T follicular helper cell (primary cell): ENCODE results near the gene NUDT14.

Source experiments
- DNase-seq: peaks from one replicate; pipeline ENCODE4 v3.0.0-alpha.2; 2020; ENCODE audit warnings: low read depth
- total RNA-seq, 2 experiments: gene quantifications; one replicate each; lab custom pipeline; 2026; lab: John Stamatoyannopoulos, UW

NUDT14 gene
- 2.0 to 9.4 reads per million in 2 experiments for total RNA-seq

DNA sequence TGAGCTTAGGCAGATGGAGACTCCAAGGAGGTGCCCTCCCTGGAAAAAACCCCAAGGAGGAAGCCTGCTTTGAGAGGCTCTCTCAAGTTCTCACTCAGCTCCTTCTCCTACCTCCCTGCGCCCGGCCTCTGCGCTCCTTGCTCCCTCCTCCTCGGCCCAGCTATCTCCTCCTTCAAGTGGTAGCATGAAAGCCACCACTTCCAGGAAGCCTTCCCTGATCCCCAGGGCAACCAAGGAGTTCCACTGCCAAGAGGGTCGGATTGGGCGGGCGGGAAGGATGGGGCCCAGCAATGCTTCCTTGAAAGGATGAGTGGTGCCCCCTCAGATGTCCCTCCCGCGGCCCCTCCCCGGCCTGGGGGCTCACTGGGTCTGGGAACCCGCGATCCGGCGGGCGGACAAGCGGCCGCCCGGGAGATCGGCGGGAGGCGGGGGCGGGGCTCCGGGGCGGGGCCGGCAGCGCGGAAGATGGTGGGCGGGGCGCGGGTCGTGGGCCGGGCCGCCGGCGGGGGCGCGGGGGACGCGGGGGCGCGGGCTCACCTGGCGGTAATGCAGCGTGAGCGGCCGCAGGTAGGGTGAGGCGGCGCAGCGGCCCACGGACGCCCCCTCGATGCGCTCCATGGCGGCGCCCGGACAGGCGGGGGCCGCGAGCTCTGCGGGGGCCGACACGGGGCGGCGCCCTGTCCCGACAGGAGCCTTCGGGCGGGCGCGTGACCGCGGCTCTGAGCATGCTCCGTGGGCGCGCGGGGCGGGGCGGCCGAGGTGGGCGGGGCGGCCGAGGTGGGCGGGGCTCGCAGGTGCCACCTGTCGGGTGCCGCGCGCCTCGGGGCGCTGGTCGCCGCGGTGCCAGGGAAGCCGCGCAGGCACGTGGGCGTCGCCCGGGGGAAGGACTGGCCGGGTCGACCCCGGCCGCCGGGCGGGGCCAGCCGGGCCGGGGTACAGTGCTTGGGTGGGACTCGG lies at the start of gene NUDT14:
NUDT14 (minus strand) TSS at position 721 of the 957 bp plus-strand sequence; CDS start at position 618, 103 bp downstream.
- peak; percentile 84 for DNase-seq

DNA sequence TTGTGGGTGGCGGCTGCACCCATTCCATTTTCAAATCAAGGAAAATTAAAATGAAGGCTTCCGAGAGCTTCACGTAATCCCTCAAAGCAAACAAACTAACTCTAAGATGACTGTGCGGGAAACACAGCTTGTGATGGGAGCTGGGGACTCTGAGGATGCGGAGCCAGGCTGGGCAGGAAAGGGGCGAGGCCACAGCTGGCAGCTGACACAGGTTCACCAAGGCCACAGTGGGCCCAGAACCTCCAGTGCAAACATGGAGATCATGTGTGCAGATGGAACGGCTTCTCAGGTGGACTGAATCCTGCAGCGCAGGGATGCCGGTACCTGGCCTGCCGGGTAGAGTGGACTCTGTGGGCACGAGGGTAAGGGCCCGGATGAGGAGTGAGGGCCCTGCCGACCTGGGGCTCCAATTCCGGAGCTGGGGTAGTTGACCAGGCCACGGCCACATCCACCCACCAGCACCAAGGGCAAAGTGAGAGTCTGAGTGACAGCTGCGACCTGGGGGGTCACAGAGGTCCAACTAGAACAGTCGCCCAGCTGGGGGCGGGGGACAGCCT lies 48.1 kb upstream of the NUDT14 start:
- no peak for DNase-seq

- no peak for DNase-seq
Observed at GRCh38 chr14:105228562-105228961, 47.5 kb upstream of the NUDT14 start.

GRCh38 chr14:105227346-105227745 lies 46.2 kb upstream of the NUDT14 start:
- no peak for DNase-seq

DNA sequence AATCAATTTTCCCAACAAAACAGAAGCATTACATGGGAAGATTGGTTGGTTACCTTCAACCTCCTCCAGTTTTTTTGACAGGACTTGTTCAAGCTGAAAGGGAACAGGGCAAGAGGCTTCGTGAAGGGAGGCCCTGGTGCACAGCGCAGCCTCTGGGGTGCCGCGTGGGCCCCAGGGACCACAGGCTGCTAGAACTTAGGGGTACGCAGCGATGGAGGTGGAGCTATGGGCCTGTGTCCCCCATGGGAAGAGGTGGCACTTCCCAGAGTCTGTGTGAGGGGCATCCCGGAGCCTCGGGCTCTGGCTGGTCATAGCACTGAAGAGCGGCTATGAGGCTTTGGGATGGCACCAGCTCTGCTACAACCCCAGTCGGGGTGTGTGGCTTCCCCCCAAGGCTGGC lies 45.1 kb upstream of the NUDT14 start:
- DNase-seq, result no peak

DNA sequence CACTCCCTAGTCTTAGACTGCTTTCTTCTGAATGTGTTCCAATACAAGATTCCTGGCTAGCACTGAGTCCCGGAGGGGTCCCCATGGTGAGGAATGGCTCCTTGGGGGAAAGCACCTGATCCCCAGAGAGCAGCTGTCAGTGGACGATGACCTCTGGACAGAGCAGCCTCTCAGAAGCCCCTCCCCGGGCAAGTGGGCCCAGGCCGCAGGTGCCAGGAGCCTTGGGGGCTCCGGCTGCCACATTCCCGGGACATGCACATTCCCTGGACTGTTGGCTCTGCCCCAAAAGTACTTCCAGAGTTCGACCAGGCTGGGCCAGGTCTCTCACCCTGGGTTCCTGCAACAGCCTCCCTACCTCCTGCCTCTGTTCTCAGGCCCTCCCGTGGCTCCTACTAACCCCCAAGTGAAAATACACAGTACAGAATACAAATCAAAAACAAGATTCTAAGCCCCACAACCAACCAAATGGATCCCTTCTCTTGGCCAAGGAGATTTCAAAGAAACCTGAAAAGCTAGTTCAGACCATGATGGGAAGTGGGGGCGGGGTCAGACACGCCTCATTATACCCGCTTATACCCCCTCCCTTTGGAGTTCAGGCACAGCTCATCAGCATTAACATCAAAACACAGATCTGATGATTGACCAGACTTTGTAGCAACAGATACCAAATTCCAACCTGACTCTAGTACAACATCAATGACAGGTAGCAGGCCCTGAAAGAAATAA lies 43.9 kb upstream of the NUDT14 start:
- no peak for DNase-seq

GRCh38 chr14:105223770-105224544 lies 42.8 kb upstream of the NUDT14 start:
- DNase-seq, result no peak

GRCh38 chr14:105223260-105223659 lies 42.1 kb upstream of the NUDT14 start:
- no peak for DNase-seq

DNA sequence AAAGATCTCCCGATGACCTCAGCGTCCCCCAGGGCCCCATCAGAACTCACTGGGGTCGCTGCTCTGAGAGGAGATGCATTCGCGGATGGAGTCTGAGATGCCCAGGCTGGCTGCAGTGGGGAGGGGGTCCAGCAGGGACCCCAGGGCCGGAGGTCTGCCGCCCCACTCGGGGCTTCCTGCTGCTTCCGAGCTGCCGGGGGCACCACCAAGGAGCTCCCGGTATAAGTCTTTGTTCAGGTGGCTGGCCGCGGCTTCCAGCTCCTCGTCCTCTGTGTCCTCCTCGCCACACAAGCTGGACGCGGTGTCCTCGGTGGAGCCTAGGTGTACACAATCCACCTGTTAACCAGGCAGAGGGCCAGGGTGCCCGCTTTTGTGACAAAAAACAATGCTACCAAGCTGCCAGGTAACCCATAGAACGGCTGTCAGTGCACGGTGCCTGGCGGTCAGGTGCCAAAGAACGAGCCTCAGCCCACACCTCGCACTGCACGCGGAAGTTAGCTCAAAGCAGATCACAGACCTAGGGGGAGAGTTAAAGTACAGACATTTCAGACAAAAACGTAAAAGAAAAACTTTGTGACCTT lies 40.6 kb upstream of the NUDT14 start:
- DNase-seq, result no peak

GRCh38 chr14:105220699-105221597 lies 39.8 kb upstream of the NUDT14 start:
- DNase-seq, result no peak

- no peak for DNase-seq
Observed at GRCh38 chr14:105219753-105220152, 38.6 kb upstream of the NUDT14 start.

DNA sequence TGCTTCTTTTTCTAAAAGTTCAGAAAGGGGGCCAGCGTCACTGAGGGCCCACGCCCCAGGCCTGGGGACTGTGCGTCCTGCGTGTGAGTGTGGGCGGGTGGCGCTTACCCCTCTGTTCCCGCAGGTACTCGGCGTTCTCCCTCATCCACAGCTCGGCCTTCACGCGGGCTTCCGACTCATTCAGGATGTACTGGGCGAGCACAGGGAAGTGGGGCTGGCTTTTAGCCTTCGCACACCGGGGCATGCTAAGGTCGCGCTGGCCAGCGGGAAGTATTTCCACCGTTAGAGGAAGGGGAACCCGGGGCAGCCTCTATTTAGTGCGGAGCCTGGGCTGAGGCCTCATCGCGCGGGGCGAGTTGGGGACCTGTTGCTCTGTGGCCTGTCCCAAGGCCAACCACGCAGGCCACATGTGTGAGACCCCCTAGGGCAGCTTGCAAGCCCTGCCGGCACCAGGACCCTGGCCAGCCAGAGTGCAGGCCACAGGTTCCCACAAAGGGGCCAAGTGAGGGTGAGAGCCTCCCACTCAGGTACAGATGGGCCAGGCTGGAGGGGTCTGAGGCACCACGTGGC lies 38.0 kb upstream of the NUDT14 start:
- no peak for DNase-seq

- no peak for DNase-seq
Observed at GRCh38 chr14:105218611-105219010, 37.5 kb upstream of the NUDT14 start.

GRCh38 chr14:105217774-105218173 lies 36.7 kb upstream of the NUDT14 start:
- no peak for DNase-seq

GRCh38 chr14:105216490-105217247 lies 35.6 kb upstream of the NUDT14 start:
- no peak for DNase-seq

DNA sequence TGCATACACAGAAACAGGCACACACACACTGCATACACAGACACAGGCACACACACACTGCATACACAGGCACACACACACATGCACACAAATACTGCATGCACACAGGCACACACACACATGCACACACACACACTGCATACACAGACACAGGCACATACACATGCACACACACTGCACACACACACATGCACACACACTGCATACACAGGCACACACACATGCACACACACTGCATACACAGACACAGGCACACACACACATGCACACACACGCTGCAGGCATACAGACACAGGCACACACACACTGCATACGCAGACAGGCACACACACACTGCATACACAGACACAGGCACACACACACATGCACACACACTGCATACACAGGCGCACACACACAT lies 34.5 kb upstream of the NUDT14 start:
- no peak for DNase-seq

GRCh38 chr14:105214324-105214915 lies 33.3 kb upstream of the NUDT14 start:
- no peak for DNase-seq

GRCh38 chr14:105213361-105213760 lies 32.2 kb upstream of the NUDT14 start:
- no peak for DNase-seq
